Stimulated activated naive CD4-positive, alpha-beta T cell treated with Interleukin-2 at 50 U/mL for 16 hours (primary cell): Measurements from ENCODE around the gene RNF125.

ENCODE experiments used
- DNase-seq: peaks from one replicate; lab custom pipeline; 2025; lab: John Stamatoyannopoulos, UW

RNF125 gene

DNA sequence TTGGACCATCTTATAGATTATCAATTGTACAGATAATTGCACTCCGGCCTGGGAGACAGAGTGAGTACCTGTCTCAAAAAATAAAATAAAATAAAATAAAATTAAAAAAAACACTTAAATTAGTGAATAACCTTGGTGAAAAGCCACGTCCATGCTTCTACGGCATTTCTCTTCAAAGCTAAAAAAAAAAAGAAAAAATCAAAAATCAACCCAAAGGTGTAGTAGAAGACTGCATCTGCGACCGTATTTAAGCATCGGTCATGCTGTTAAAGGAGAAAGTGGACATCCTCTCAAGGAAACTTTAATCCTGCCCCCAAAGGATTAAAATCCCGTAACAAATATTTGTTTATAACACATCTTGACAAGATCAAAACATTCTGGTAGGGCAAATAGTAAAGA is 72.7 kb downstream of the RNF125 start:
- DNase-seq: no peak

DNA sequence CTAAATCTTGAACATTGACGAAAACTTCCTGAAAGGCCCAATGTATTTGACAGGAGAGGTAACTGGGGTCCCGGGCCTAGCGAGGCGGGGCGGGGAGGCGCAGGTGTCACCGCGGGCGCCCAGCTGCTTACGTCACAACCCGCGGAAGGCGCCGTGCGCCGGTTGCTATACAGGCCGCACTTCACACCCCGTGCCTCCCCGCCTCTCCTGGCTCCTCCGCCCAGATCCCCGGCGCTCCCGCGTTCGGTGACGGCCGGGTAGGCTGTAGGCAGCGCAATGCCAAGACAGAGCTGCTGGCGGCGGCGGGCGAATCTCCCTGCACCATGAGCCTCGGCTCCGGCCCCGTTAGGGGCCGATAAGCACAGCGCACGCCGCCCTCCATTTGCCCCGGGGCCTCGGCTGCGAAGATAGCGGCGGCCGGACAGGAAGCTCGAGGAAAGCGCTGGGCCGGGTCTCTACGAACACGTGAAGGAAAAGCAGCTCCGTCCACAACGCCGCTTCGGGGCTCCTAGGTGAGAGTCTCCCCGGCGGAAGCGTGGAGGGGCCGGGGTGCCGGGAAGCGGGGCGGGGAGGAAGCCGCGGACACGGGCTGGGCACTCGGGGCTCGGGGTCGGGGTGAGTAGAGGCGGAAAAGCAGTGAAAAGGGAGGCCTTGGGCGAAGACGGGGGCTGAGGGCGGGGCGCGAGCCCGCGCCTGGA is 73.2 kb downstream of the RNF125 start, which contains the start of gene RNF138:
Gene RNF138 (plus strand): TSS at position 151 of the 698 bp plus-strand sequence. CDS start 903 bp downstream, outside the sequence.
- peak; percentile 85 for DNase-seq

DNA sequence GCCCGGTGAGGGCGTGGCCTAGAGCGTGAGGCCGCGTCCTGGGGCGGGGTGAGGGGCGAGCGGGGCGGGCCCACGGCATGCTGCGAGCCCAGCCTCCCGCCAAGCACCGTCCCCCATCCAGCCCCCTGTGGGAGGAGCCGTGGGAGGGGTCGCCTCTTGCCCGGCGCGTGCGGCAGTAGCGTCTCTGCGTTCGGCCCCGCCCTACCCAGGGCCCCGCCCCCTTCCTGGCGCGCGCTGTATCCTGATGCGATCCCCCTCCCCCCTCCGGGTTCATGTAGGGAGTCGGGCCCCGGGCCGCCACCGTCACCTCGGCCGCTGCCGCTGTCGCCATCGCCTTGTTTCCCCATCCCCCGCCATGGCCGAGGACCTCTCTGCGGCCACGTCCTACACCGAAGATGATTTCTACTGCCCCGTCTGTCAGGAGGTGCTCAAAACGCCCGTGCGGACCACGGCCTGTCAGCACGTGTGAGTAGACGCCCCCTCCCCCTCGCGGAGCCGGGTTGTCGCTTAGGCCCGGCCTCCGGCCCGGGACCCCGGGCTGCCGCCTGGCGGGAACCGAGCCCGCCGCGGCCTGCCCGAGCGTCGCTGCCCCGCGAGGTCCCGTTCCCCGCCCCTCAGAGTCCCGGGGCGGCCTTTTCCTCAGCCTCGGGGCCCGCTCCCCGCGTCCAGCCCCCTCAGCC is 73.9 kb downstream of the RNF125 start:
- DNase-seq: peak; percentile 99

DNA sequence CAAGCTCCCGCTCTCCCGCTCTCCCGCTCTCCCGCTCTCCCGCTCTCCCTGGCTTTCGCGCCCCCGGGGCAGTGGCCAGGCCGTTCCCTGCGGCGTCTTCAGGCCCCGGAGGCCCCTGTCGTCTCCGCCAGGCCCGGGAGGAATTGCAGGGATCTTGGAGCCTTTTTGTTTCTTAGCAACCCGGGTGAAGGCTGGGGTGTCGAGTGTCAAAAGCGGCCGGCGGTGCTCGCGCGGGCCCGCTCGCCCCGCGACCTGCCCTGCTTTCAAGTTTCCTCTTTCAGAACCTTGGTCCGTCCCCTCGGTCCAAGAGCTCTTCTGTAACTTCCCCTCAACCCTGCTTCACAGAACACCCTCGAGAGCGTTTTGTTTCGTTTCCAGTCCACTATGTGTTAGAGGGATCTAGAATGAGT is 74.5 kb downstream of the RNF125 start:
- DNase-seq: peak; percentile 19

DNA sequence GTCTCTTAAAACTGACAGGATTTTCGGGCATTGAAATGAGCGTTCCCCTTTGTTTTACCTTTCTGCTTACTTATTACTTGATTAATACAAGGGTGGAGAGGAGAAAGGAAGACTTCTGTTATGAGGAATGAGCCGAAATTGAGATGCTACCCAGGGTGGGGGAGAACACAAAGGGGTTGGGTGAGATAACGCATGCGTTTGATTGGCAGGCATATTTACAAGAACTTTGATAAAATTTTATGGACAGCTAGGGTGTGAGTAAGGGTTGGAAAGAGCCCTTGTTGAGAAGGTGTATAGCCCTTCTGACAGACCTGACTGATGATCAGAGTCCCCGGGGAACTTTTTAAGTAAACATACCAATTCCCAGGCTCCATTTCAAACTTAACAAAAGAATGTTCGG is 74.9 kb downstream of the RNF125 start:
- DNase-seq: no peak

DNA sequence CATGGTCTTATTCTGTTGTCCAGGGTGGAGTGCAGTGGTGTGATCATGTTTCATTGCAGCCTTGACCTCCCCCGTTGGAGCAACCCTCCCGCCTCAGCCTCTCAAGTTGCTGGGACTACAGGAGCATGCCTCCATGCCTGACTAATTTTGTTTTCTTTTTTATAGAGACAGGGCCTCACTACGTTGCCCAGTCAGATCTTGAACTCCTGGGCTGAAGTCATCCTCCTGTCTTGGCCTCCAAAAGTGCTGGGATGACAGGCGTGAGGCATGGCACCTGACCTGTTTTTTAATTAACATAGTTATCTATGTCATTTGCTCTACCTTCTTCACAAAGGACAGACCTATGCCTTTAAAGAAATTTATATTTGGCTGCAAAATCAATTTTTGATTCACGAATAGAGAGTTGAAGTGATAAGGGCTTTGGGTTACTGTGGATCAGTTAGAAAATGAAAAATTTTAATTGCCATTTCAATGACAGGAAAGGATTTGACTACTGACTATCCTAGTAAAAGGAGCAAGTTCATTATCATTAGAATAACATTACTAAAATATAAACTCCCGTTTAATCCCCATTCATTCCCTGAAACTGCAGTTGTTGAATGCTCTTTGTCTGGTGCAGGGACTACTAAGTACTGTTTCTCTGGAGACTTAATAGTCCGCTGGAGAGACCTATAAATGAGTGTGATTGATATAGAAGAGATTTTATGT is 76.7 kb downstream of the RNF125 start:
- no peak for DNase-seq

DNA sequence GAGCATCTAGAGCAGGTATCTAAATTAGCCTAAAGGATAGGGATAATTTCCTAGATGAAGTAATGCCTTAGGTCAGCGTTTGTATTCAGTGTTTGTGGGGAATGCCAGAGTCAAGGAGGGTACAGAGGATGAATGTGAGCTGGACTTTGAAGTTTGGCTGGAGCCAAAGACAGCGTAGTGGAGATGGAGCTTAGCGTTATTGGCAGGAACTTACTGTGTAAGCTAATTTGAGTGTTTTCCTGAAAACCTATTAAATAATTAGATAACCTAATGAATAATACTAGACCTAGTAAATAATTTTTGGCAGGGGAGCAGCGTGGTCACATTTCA is 77.2 kb downstream of the RNF125 start:
- no peak for DNase-seq

DNA sequence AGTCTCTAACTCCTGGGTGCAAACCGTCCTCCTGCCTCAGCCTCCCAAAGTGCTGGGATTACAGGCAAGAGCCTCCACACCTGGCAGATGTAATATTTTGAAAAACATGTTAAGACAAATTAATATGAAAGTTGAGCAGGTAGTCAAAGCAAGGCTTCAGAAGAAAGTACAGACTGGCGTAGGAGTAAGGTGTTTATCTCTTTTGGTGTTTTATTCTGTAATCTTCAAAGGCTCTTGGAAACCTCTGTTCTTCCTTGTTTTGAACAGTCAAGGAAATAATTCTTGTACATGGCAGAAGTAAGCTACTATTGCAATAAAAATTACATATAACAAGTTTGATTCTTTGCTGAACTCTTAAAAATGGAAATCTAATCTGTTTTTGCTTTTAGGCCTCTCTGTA is 78.3 kb downstream of the RNF125 start:
- DNase-seq: no peak

DNA sequence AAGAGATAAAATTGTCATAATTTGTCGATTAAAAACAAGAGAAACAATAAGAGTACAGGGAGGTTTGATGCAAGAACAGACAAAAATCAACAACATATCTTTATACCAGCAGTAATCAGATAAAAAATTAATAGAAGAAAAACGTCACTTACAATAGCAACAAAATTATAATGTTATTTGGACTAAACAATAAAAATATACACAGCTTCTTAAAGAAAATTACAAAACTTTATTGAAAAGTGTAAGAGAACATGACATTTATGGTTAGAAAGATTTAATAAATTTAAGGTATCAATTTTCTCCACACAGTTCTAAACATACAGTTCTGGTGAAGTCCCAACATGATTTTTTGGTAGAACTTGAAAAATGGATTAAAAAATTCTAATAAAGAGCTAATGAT is 85.9 kb downstream of the RNF125 start:
- DNase-seq: no peak

DNA sequence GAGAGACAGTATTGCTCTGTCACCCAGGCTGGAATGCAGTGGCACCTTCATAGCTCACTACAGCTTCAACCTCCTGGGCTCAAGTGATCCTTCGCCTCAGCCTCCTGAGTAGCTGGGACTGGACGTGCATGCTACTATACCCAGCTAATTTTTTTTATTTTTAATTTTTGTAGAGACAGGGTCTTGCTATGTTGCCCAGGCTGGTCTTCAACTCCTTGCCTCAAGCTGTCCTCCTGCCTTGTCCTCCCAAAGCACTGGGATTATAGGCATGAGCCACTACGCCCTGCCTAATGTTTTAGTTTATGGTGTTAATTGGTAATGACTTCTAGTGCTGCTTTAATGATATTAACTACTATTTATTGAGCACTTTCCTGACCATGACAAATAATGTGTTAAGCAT is 91.4 kb downstream of the RNF125 start:
- DNase-seq: no peak

DNA sequence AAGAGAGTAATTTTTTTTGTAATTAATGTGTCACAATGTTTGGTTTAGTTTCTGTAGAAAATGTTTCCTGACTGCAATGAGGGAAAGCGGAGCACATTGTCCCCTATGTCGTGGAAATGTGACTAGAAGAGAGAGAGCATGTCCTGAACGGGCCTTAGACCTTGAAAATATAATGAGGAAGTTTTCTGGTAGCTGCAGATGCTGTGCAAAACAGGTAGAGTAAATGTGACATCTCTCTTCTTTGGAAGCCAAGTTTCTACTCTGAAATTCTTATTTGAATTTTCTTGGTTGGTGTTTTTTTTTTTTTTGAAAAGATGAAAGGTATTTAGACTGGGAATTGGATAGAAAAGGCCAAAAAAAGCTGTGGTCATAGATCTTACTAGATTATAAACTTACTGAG is 93.1 kb downstream of the RNF125 start:
- no peak for DNase-seq

DNA sequence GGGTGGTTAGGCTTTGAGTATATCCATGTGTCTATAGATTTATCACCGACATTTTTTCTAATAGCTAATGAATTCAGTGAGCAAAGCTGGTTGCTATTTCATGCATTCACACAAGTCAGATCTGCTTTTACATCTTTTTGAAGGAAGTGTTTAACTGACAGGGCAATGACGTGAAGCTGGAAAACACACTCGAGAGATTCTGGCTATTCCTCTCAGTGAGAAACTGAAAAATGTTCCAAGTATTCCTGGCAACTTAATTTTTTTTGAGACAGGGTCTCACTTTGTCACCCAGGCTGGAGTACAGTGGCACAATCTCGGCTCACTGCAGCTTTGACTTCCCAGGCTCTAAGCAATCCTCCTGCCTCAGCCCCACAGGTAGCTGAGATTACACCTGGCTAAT is 94.2 kb downstream of the RNF125 start:
- DNase-seq: no peak

DNA sequence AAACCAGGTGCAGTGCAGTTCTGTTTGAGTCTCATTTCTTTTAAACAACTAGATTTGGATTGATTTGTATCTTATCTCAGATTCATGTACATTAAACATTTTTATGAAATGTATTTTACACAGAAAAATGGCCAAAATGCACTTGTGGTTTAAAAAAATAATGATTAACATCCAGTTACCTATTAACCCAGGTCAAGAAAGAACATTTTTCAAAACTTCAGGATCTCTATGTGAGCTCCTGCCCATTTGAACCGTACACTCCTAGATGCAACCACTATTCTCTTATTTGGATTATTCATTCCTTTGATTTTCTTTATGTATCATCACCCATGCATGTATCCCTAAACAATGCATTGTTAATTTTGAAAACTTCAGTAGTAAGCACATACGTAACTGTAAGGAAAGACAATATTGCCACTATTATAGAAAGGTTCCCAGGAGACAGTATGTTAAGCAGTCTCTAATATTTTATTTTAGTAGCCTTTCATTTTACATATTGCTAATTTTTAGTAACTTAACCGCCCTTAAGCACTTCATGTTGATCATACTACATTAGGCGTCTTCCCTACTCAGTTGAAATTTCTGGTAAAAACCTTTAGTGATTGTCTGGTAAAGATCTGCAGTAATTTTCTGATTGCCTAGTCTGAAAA is 95.8 kb downstream of the RNF125 start:
- DNase-seq: no peak

DNA sequence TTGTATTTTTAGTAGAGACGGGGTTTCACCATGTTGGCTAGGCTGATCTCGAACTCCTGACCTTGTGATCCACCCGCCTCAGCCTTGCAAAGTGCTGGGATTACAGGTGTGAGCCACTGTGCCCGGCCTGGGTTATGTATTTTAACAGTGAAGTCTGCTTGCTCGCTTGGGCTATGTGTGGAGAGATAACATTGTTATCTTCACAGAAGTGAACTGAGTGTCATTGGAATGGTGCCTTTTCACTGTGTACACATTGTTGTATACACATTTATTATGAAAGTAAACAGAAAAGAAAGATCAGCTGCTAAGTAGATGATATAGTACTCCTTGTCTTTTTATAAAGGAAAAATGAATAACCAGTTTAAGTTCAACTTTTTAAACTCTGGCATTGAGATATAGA is 103.4 kb downstream of the RNF125 start:
- no peak for DNase-seq
